Fibroblast of the aortic adventitia (primary cell): Measurements from ENCODE around the gene ZNF165. TPM values are rescaled to one million over a fixed set of nuclear protein-coding genes. Genes with fewer than 3 reads are reported as not detected.
A peak's percentile ranks its signal among the peaks of the same experiment; 100 is the strongest.
"Not testable (repeated sequence)": the region's sequence is repeated elsewhere in the genome, so short reads cannot be mapped to it uniquely, and the experiment has no call there.

Experiments
- DNase-seq: peaks from one replicate; pipeline ENCODE4 v3.0.0-alpha.2; 2010; ENCODE audit warnings: low read depth
- H3K4me3 ChIP-seq: 2 replicates; pipeline ENCODE4 v1.5.1; 2011; ENCODE audit warnings: low read depth, mild to moderate bottlenecking, control low read depth, low read length, moderate library complexity
- total RNA-seq: library from RNA; depleted of rRNA; stranded (reverse); fragments of >200 nt; gene quantifications from 2 replicates; pipeline ENCODE4 v1.2.3, GENCODE V29; 2012; ENCODE audit warnings: low replicate concordance
- TF ChIP-seq, protein P1 (sequence below): IDR thresholded peaks from 2 replicates; pipeline ENCODE4 v1.5.1; 2011; ENCODE audit warnings: mild to moderate bottlenecking, low read length, control low read depth, inconsistent platforms; ENCODE audit not compliant: insufficient read depth

ZNF165 gene
- total RNA-seq, 1 donor: 0.45 TPM

DNA sequence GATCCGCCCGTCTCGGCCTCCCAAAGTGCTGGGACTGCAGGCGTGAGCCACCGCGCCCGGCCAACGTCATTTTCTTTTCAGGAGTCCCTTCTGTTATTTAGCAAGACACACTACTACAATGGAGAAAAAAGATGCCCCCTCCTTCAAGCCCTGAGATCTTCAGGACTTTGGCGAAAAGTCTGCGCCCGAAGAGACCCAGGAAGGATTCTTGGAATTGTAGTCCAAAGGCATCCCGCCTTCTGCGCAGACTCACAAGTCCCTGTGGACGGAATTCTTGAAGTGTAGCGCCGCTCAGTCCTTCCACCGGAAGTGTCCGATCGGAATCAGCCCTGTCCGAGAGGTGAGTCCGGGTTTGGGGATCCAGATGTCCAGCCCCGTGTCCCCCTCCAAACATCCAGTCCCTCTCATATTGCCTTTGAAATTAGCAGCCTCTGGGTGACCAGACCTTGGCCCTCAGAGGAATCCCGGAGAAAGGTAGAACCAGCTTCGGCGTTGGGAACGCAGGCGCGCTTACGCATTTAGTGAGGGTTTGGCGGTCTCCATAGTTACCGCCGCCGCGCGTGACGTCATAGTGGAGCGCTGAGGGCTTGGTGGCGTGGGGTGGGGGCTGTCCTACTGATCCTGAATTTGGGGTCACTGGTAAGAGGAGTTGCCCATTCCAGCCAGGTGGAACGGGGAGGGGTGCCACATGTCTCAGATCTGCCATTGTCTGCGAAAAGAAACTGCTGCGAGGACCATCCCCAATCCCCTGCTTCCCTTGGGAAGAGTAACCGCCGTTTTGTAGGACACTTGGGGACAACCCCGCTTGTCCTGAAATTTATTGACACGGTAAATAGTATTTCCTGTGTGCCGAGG, 490 bp downstream of the ZNF165 start:
- DNase-seq: peak; percentile 99
- TF ChIP-seq, protein P1, sequence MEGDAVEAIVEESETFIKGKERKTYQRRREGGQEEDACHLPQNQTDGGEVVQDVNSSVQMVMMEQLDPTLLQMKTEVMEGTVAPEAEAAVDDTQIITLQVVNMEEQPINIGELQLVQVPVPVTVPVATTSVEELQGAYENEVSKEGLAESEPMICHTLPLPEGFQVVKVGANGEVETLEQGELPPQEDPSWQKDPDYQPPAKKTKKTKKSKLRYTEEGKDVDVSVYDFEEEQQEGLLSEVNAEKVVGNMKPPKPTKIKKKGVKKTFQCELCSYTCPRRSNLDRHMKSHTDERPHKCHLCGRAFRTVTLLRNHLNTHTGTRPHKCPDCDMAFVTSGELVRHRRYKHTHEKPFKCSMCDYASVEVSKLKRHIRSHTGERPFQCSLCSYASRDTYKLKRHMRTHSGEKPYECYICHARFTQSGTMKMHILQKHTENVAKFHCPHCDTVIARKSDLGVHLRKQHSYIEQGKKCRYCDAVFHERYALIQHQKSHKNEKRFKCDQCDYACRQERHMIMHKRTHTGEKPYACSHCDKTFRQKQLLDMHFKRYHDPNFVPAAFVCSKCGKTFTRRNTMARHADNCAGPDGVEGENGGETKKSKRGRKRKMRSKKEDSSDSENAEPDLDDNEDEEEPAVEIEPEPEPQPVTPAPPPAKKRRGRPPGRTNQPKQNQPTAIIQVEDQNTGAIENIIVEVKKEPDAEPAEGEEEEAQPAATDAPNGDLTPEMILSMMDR: no peak

DNA sequence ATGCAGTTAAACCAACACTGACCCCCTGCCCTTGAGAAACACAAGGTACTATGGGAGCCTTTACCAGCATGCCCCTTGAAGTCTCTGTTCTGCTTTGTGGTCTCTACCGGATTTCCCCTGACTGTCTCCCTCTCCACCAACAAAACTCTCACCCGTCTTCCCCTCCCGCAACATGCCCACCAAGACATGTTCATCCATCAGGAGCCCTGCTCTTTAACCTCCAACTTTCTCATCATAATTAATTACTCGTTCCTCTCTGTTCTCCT, 1.1 kb downstream of the ZNF165 start:
- TF ChIP-seq, protein P1: no peak
- no peak for DNase-seq
- H3K4me3 ChIP-seq: peak overlapping the region; percentile 79

More for the DNA sequence above, 490 bp downstream of the ZNF165 start:
- H3K4me3 ChIP-seq: peak overlapping the region; percentile 79

DNA sequence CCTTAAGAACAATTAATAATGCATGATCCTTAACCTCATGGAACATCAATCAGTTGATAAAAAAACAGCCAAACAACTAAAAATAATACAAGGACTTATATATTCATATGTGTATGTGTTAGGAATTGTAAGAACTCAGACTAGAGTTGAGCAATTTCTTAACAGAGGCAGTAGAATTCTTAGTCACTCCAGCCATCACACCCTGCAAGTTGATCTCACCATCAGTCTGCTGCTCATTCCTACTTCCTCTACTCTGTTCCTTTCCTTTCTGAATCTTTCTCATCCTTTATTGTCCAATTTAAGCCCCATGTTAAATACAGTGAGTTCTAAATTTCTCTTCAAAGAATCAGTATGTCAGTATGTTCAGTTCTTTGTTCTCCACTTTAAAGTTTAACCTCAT, 2.6 kb downstream of the ZNF165 start:
- no peak for DNase-seq
- no peak overlapping the region for H3K4me3 ChIP-seq
- TF ChIP-seq, protein P1: no peak

DNA sequence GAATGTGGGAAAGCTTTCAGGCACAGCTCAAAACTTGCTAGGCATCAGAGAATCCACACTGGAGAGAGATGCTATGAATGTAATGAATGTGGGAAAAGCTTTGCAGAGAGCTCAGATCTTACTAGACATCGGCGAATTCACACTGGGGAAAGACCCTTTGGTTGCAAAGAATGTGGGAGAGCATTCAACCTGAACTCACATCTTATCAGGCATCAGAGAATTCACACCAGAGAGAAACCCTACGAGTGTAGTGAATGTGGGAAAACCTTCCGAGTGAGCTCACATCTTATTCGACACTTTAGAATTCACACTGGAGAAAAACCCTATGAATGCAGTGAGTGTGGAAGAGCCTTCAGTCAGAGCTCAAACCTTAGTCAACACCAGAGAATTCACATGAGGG, 8.7 kb downstream of the ZNF165 start:
- TF ChIP-seq, protein P1: no peak
- DNase-seq: no peak
- H3K4me3 ChIP-seq: no peak overlapping the region

DNA sequence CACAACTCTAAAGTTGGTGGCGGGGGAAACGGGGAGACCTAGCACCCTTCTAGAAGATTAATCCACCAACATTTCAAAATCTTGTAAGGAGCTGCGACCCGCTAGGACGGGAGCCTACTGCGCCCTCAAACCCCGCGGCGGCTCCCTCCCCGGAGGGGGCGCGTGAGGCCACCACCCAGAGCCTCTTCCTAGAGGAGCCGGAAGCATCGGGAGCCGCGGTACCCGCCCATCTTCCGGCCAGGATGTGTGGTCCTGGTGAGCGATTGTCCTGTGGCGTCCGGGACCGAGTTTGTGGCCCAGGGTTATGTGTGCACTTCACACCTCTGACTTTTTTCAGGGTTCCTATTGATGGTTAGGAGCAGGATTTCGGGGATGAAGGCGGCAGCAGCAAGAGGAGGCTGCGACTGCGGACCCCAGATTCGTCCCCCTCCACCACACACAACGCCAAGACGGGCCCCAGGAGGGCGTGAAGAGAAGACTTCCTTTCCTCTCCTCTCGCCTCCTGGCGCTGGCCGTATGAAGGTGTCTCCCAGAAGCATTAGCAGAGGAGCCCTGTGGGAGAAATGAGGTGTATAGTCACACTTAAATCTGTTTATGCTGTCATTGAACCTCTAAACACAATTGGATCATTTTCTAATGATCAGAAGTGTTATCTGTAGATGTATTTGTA, 10.7 kb downstream of the ZNF165 start:
- no peak overlapping the region for H3K4me3 ChIP-seq
- no peak for DNase-seq

DNA sequence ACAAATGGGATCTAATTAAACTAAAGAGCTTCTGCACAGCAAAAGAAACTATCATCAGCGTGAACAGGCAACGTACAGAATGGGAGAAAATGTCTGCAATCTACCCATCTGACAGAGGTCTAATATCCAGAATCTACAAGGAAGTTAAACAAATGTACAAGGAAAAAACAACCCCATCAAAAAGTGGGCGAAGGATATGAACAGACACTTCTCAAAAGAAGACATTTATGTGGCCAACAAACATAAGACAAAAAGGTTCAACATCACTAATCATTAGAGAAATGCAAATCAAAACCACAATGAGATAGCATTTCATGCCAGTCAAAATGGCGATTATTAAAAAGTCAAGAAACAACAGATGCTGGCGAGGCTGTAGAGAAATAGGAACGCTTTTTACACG, 21.9 kb downstream of the ZNF165 start:
- not testable (repeated sequence) for H3K4me3 ChIP-seq, DNase-seq

More for the DNA sequence above, 10.7 kb downstream of the ZNF165 start:
- TF ChIP-seq, protein P1: no peak

DNA sequence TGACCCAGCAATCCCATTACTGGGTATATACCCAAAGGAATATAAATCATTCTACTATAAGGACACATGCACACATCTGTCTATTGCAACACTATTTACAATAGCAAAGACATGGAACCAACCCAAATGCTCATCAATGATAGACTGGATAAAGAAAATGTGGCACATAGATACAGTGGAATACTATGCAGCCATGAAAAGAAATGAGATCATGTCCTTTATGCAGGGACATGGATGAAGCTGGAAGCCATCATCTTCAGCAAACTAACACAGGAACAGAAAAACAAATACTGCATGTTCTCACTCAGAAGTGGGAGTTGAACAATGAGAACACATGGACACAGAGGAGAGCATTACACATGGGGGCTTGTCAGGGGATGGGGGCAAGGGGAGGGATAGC, 22.3 kb downstream of the ZNF165 start:
- not testable (repeated sequence) for DNase-seq, H3K4me3 ChIP-seq
